22Rv1 (cell line): ENCODE measurements around the gene YES1.

ENCODE experiments used
- CTCF ChIP-seq: fragments of 450-650 bp; IDR thresholded peaks from 2 replicates; pipeline ENCODE4 v1.5.1; 2017; ENCODE audit warnings: mild to moderate bottlenecking
- ZFX ChIP-seq: fragments of 450-650 bp; IDR thresholded peaks from 2 replicates; pipeline ENCODE4 v1.6.1; 2017; ENCODE audit warnings: antibody characterized with exemption, borderline replicate concordance

GRCh38 chr18:710418-711300 lies 101.4 kb downstream of the YES1 start:
- TF ChIP-seq CTCF (no peak), ZFX (no peak)
